Epithelial cell of prostate (primary cell): ENCODE data around the gene EDNRA.
A peak's percentile ranks its signal among the peaks of the same experiment; 100 is the strongest.

ENCODE experiments used
- DNase-seq: peaks from one replicate; pipeline ENCODE4 v3.0.0-alpha.2; 2011; ENCODE audit warnings: low read depth, low spot score
- H3K27ac ChIP-seq: fragments of 450-650 bp; 2 replicates; pipeline ENCODE4 v1.5.1; 2017; ENCODE audit warnings: mild to moderate bottlenecking

Gene EDNRA

GRCh38 chr4:147535124-147535523 is 54.2 kb downstream of the EDNRA start:
- no peak overlapping the region for H3K27ac ChIP-seq
- no peak for DNase-seq

- no peak for DNase-seq
- H3K27ac ChIP-seq, result no peak overlapping the region
Measured at GRCh38 chr4:147538711-147539110, 57.8 kb downstream of the EDNRA start.

GRCh38 chr4:147539959-147540358 is 59.1 kb downstream of the EDNRA start:
- DNase-seq, result no peak
- no peak overlapping the region for H3K27ac ChIP-seq

- no peak for DNase-seq
- H3K27ac ChIP-seq, result peak overlapping the region; percentile 52
Measured at GRCh38 chr4:147542229-147542990, 61.5 kb downstream of the EDNRA start.

- H3K27ac ChIP-seq, result peak overlapping the region; percentile 52
- DNase-seq, result no peak
Measured at GRCh38 chr4:147543034-147543433, 62.1 kb downstream of the EDNRA start.

GRCh38 chr4:147546349-147546748 is 65.5 kb downstream of the EDNRA start:
- peak overlapping the region; percentile 61 for H3K27ac ChIP-seq
- DNase-seq, result peak; percentile 63

GRCh38 chr4:147547314-147548056 is 66.6 kb downstream of the EDNRA start:
- peak overlapping the region; percentile 61 for H3K27ac ChIP-seq
- no peak for DNase-seq

GRCh38 chr4:147548256-147548655 is 67.4 kb downstream of the EDNRA start:
- H3K27ac ChIP-seq, result no peak overlapping the region

GRCh38 chr4:147550626-147551246 is 69.8 kb downstream of the EDNRA start:
- H3K27ac ChIP-seq, result no peak overlapping the region
- no peak for DNase-seq

More at GRCh38 chr4:147548256-147548655, 67.4 kb downstream of the EDNRA start:
- no peak for DNase-seq

GRCh38 chr4:147560625-147561024 is 79.7 kb downstream of the EDNRA start:
- H3K27ac ChIP-seq, result peak overlapping the region; percentile 45
- no peak for DNase-seq

GRCh38 chr4:147566762-147567161 is 85.9 kb downstream of the EDNRA start:
- no peak overlapping the region for H3K27ac ChIP-seq
- no peak for DNase-seq

- no peak for DNase-seq
Measured at GRCh38 chr4:147567276-147567675, 86.4 kb downstream of the EDNRA start.

GRCh38 chr4:147570616-147571015 is 89.7 kb downstream of the EDNRA start:
- no peak overlapping the region for H3K27ac ChIP-seq
- DNase-seq, result no peak

More at GRCh38 chr4:147567276-147567675, 86.4 kb downstream of the EDNRA start:
- H3K27ac ChIP-seq, result no peak overlapping the region

- DNase-seq, result no peak
- H3K27ac ChIP-seq, result peak overlapping the region; percentile 9
Measured at GRCh38 chr4:147571036-147571770, 90.3 kb downstream of the EDNRA start.

- DNase-seq, result no peak
- H3K27ac ChIP-seq, result no peak overlapping the region
Measured at GRCh38 chr4:147576084-147576483, 95.2 kb downstream of the EDNRA start.

- peak overlapping the region; percentile 69 for H3K27ac ChIP-seq
- peak; percentile 97 for DNase-seq
Measured at GRCh38 chr4:147578051-147578476, 97.2 kb downstream of the EDNRA start.

GRCh38 chr4:147578593-147578992 is 97.7 kb downstream of the EDNRA start:
- DNase-seq, result no peak
- peak overlapping the region; percentile 69 for H3K27ac ChIP-seq

GRCh38 chr4:147580396-147580795 is 99.5 kb downstream of the EDNRA start:
- no peak for DNase-seq
- peak overlapping the region; percentile 82 for H3K27ac ChIP-seq

- peak overlapping the region; percentile 82 for H3K27ac ChIP-seq
- no peak for DNase-seq
Measured at GRCh38 chr4:147581606-147582350, 100.9 kb downstream of the EDNRA start.
